Measurements from ENCODE around the gene ZNF335. TPM values are rescaled to one million over a fixed set of nuclear protein-coding genes. Genes with fewer than 3 reads are reported as not detected.

Gene ZNF335
- total and polyA plus RNA-seq, 2 of the 13 experiments (the other 11 are each of a cell fraction or from before 2014, with no cell fraction given): 9.7 to 13.7 TPM

GRCh38 chr20:46000262-46000996, 28.4 kb upstream of the ZNF335 start:
- Histone ChIP-seq H3K9ac (ENCODE audit: insufficient read depth, low read depth, low read length) (no peak overlapping the region), H3K4me1 (ENCODE audit: insufficient read depth, low read length) (no peaks in the 10 kb centered on the region), H3K9me3 (ENCODE audit: low read length) (no peaks in the 10 kb centered on the region), H3K4me3 (replicated peaks in 1 of 3; ENCODE audit: insufficient read depth in 1 of 3, low read depth in 2 of 3, low read length in 3 of 3) (no peak overlapping the region), H3K27me3 (ENCODE audit: control insufficient read depth in 1 of 2, insufficient read depth in 2 of 2, low read length in 2 of 2) (peaks cover 11 to 71% of the 10 kb centered on the region in 2 experiments), H3K36me3 (replicated peaks in 1 of 2; ENCODE audit: control insufficient read depth in 1 of 2, insufficient read depth in 2 of 2, low read length in 2 of 2) (no peaks in the 10 kb centered on the region), H3K79me2 (ENCODE audit: insufficient read depth, low read length) (no peaks in the 10 kb centered on the region), H3K4me2 (ENCODE audit: low read depth, low read length) (no peak overlapping the region), H2AFZ (ENCODE audit: low read length) (no peak overlapping the region), H3K27ac (ENCODE audit: extremely low read length, insufficient read depth, low read length) (no peak overlapping the region), H4K20me1 (ENCODE audit: insufficient read depth, low read length) (no peaks in the 10 kb centered on the region)
- no TSS peak for BruUV-seq (replicated peaks)
- in situ Hi-C loops (cut with HindIII; ENCODE audit: extremely low pct_ligation_motif_present, low pct_unique_long_range_greater_than_20kb) (no loop called here), intact Hi-C loops (cut with micrococcal nuclease; ENCODE audit: unreplicated experiment) (no loop called here)
- ChIA-PET CTCF (ENCODE audit: low intra/inter-chr PET ratio, low total read pairs) (no interaction called here), POLR2A (no interaction called here)
- 34% methylated on average over 16 of the region's 16 CpGs for WGBS (ENCODE audit: low lambda C conversion rate)
- DNase-seq (ENCODE audit: low spot score): no peak
- TF ChIP-seq ZKSCAN5 (CRISPR knock-in tag; IDR thresholded peaks at IDR 0.05) (no peak), ZXDC (CRISPR knock-in tag; IDR thresholded peaks at IDR 0.05) (no peak), HMGXB4 (CRISPR knock-in tag; IDR thresholded peaks at IDR 0.05; ENCODE audit: borderline replicate concordance in 1 of 2, low read depth in 1 of 2) (no peak)
- no peak for ATAC-seq
- no peak for FAIRE-seq

All from HepG2 (cell line).